ENCODE data around the gene ANKRD52.
"Not testable (repeated sequence)": the region's sequence is repeated elsewhere in the genome, so short reads cannot be mapped to it uniquely, and the experiment has no call there.

DNA sequence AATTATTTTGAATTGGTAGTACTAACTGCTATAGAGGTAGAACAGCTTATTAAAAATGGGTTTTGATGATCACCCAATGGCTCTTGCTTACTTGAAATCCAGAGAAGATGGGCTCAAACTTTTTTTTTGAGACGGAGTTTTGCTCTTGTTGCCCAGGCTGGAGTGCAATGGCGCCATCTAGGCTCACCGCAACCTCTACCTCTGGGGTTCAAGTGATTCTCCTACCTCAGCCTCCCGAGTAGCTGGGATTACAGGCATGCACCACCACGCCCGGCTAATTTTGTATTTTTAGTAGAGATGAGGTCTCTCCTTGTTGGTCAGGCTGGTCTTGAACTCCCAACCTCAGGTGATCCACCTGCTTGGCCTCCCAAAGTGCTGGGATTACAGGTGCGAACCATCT is 4.8 kb upstream of the ANKRD52 start:
- not testable (repeated sequence) for TF ChIP-seq SUZ12 (IDR thresholded peaks at IDR 0.05; ENCODE audit: extremely low read depth, insufficient read depth, insufficient read length); ZNF274 (IDR thresholded peaks at IDR 0.05; ENCODE audit: low read depth, low read length)

Measured in NT2/D1 (cell line).